ENCODE data around the gene ANKRD13B.

The ANKRD13B gene

DNA sequence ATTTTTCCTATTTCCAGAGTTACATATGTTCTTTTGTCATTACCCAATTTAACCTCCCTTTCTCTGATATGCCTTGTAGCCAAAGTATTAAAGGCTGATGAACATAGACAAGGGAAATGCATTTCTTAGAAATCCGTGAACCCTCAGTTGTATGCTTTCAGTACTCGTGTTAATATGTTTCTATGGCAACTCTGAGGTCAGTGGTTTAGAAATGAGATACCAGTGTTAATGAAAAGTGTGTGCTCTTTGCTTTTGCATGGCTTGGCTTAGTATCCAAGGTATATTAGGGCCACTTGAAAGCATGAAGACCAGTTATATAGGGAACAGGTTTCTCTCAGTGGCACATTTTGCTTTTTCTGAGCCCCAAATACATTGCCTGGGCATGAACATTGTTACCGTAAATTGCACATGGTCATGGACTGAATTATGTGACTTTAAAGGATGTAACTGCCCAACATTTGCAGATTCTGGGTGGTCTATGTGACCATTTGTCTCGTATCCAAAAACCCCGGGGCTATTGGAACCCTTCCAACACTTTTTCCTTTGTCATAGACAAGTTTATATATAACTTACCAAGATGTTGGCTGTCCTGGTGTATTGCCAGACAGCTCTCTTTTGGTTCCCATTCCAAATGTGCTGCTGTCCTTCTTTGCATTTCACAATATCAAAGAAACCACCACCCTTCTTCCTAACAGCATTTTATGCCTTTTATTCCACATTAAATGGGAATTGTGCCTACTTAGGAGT, 43.6 kb upstream of the ANKRD13B start:
- ATAC-seq, result peak; percentile 28; the same call in 2 of the 3 replicates
- TF ChIP-seq BACH2 (CRISPR knock-in tag; IDR thresholded peaks at IDR 0.05; ENCODE audit: borderline replicate concordance), result no peak
- TF ChIP-seq, protein P1, sequence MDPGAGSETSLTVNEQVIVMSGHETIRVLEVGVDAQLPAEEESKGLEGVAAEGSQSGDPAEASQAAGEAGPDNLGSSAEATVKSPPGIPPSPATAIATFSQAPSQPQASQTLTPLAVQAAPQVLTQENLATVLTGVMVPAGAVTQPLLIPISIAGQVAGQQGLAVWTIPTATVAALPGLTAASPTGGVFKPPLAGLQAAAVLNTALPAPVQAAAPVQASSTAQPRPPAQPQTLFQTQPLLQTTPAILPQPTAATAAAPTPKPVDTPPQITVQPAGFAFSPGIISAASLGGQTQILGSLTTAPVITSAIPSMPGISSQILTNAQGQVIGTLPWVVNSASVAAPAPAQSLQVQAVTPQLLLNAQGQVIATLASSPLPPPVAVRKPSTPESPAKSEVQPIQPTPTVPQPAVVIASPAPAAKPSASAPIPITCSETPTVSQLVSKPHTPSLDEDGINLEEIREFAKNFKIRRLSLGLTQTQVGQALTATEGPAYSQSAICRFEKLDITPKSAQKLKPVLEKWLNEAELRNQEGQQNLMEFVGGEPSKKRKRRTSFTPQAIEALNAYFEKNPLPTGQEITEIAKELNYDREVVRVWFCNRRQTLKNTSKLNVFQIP (CRISPR knock-in tag; IDR thresholded peaks at IDR 0.05; ENCODE audit: borderline replicate concordance, low read depth), result no peak
- TF ChIP-seq, protein P2, sequence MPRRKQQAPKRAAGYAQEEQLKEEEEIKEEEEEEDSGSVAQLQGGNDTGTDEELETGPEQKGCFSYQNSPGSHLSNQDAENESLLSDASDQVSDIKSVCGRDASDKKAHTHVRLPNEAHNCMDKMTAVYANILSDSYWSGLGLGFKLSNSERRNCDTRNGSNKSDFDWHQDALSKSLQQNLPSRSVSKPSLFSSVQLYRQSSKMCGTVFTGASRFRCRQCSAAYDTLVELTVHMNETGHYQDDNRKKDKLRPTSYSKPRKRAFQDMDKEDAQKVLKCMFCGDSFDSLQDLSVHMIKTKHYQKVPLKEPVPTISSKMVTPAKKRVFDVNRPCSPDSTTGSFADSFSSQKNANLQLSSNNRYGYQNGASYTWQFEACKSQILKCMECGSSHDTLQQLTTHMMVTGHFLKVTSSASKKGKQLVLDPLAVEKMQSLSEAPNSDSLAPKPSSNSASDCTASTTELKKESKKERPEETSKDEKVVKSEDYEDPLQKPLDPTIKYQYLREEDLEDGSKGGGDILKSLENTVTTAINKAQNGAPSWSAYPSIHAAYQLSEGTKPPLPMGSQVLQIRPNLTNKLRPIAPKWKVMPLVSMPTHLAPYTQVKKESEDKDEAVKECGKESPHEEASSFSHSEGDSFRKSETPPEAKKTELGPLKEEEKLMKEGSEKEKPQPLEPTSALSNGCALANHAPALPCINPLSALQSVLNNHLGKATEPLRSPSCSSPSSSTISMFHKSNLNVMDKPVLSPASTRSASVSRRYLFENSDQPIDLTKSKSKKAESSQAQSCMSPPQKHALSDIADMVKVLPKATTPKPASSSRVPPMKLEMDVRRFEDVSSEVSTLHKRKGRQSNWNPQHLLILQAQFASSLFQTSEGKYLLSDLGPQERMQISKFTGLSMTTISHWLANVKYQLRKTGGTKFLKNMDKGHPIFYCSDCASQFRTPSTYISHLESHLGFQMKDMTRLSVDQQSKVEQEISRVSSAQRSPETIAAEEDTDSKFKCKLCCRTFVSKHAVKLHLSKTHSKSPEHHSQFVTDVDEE (CRISPR knock-in tag; IDR thresholded peaks at IDR 0.05), result no peak
- TF ChIP-seq ZNF8 (CRISPR knock-in tag; IDR thresholded peaks at IDR 0.05), result no peak
- no peak for TF ChIP-seq RARB (CRISPR knock-in tag; IDR thresholded peaks at IDR 0.05)
- TF ChIP-seq CSDC2 (CRISPR knock-in tag; IDR thresholded peaks at IDR 0.05), result no peak
- no peak for TF ChIP-seq ZFP3 (CRISPR knock-in tag; IDR thresholded peaks at IDR 0.05)

DNA sequence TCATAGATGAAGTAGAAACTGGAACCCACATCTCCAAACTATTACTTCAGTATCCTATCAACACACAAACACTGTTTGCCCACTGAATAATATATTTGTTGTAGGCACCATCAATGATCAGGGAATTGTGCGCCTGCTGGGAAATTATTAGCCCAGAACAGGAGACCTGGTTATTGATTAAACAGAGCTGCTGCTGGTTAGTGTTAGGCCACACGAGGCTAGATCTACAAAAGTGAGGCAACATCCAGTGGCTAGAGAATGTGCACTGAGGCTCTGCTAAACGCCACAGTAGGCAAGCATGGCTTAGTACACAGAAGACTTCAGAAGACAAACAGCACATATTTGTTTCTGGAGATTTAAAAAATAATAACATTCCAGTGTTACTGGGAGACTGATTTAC, 37.1 kb upstream of the ANKRD13B start:
- 0 out of 3 replicates have a peak, but pooled peaks have one; percentile 13 for ATAC-seq
- TF ChIP-seq, protein P3, sequence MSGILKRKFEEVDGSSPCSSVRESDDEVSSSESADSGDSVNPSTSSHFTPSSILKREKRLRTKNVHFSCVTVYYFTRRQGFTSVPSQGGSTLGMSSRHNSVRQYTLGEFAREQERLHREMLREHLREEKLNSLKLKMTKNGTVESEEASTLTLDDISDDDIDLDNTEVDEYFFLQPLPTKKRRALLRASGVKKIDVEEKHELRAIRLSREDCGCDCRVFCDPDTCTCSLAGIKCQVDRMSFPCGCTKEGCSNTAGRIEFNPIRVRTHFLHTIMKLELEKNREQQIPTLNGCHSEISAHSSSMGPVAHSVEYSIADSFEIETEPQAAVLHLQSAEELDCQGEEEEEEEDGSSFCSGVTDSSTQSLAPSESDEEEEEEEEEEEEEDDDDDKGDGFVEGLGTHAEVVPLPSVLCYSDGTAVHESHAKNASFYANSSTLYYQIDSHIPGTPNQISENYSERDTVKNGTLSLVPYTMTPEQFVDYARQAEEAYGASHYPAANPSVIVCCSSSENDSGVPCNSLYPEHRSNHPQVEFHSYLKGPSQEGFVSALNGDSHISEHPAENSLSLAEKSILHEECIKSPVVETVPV (CRISPR knock-in tag; IDR thresholded peaks at IDR 0.05), result no peak

DNA sequence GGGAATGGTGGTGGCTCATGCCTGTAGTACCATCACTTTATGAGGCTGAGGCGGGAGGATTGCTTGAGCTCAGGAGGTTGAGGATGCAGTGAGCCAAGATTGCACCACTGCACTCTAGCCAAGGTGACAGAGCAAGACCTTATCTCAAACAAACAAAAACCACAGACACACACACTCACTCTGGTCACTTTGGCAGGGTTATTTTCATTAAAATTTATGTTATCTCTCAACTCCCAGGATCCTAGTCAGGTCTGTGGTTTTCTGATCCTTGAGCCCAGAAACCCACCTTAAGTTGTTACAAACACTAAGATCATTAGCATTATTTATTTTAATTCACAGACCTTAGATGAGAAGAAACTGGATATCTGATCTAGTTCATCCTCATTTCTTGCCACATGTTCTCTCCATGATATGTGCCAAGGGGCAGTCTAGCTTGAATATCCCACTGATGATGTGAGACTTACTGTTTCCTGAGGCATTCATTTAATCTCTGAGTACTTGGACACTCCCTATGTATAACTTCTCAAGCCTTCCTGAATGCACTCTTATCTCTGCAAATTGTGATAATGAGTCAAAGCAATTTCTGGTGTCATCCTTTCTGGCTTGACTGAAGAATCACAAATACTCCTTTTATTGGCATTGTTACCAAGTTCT, 35.7 kb upstream of the ANKRD13B start:
- peak; percentile 30; the same call in 1 of the 3 replicates for ATAC-seq
- TF ChIP-seq GLIS3 (CRISPR knock-in tag; IDR thresholded peaks at IDR 0.05) (no peak), PPARA (CRISPR knock-in tag; IDR thresholded peaks at IDR 0.05; ENCODE audit: borderline replicate concordance) (no peak), ZNF8 (CRISPR knock-in tag; IDR thresholded peaks at IDR 0.05) (no peak), ZNF70 (CRISPR knock-in tag; IDR thresholded peaks at IDR 0.05) (no peak), ZC3H10 (CRISPR knock-in tag; IDR thresholded peaks at IDR 0.05) (no peak), TOX (CRISPR knock-in tag; IDR thresholded peaks at IDR 0.05; ENCODE audit: borderline replicate concordance) (no peak), ZFP3 (CRISPR knock-in tag; IDR thresholded peaks at IDR 0.05) (no peak), ISL1 (CRISPR knock-in tag; IDR thresholded peaks at IDR 0.05) (no peak), ARNTL (CRISPR knock-in tag; IDR thresholded peaks at IDR 0.05; ENCODE audit: borderline replicate concordance, low read depth) (no peak), TCF4 (CRISPR knock-in tag; IDR thresholded peaks at IDR 0.05; ENCODE audit: borderline replicate concordance) (no peak), CSDC2 (CRISPR knock-in tag; IDR thresholded peaks at IDR 0.05) (no peak), SNAI2 (CRISPR knock-in tag; IDR thresholded peaks at IDR 0.05) (no peak), ZNF565 (CRISPR knock-in tag; conservative IDR thresholded peaks at IDR 0.05; ENCODE audit: low read depth) (no peak), ZFP30 (CRISPR knock-in tag; IDR thresholded peaks at IDR 0.05) (no peak), RARB (CRISPR knock-in tag; IDR thresholded peaks at IDR 0.05) (no peak)
- TF ChIP-seq, protein P3 (CRISPR knock-in tag; IDR thresholded peaks at IDR 0.05), result no peak
- TF ChIP-seq, protein P2 (CRISPR knock-in tag; IDR thresholded peaks at IDR 0.05), result no peak
- TF ChIP-seq, protein P4, sequence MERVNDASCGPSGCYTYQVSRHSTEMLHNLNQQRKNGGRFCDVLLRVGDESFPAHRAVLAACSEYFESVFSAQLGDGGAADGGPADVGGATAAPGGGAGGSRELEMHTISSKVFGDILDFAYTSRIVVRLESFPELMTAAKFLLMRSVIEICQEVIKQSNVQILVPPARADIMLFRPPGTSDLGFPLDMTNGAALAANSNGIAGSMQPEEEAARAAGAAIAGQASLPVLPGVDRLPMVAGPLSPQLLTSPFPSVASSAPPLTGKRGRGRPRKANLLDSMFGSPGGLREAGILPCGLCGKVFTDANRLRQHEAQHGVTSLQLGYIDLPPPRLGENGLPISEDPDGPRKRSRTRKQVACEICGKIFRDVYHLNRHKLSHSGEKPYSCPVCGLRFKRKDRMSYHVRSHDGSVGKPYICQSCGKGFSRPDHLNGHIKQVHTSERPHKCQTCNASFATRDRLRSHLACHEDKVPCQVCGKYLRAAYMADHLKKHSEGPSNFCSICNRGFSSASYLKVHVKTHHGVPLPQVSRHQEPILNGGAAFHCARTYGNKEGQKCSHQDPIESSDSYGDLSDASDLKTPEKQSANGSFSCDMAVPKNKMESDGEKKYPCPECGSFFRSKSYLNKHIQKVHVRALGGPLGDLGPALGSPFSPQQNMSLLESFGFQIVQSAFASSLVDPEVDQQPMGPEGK (CRISPR knock-in tag; IDR thresholded peaks at IDR 0.05; ENCODE audit: borderline replicate concordance), result no peak
- TF ChIP-seq, protein P5, sequence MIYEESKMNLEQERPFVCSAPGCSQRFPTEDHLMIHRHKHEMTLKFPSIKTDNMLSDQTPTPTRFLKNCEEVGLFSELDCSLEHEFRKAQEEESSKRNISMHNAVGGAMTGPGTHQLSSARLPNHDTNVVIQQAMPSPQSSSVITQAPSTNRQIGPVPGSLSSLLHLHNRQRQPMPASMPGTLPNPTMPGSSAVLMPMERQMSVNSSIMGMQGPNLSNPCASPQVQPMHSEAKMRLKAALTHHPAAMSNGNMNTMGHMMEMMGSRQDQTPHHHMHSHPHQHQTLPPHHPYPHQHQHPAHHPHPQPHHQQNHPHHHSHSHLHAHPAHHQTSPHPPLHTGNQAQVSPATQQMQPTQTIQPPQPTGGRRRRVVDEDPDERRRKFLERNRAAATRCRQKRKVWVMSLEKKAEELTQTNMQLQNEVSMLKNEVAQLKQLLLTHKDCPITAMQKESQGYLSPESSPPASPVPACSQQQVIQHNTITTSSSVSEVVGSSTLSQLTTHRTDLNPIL (CRISPR knock-in tag; IDR thresholded peaks at IDR 0.05; ENCODE audit: low read depth), result no peak

Measured in SK-N-SH treated with all-trans-retinoic acid at 6 μM for 48 hours (cell line).